Aorta (tissue), 5 donors: Measurements from ENCODE around the gene RIT1. TPM values are rescaled to one million over a fixed set of nuclear protein-coding genes. Genes with fewer than 3 reads are reported as not detected.

Experiments used
- ATAC-seq: fragments of 200-7000 bp; cut with Tn5 transposase; one replicate; pipeline ENCODE4 v1.9.1; 2022; ENCODE audit warnings: moderate library complexity; ENCODE audit not compliant: low FRiP score
- DNase-seq, 2 donors: peaks; one replicate each; pipeline ENCODE4 v3.0.0-alpha.2; 2020
- H3K27ac ChIP-seq, 2 donors: one replicate each; pipeline ENCODE4 v1.5.1; 2013; ENCODE audit warnings: low read length in 2 of 2, mild to moderate bottlenecking in 2 of 2, moderate library complexity in 2 of 2, control low read depth in 1 of 2, inconsistent platforms in 1 of 2, low read depth in 1 of 2
- H3K27me3 ChIP-seq, 2 donors: one replicate each; pipeline ENCODE4 v1.6.1; 2013; ENCODE audit warnings: control low read depth in 1 of 2, low read length in 1 of 2, mild to moderate bottlenecking in 1 of 2, moderate library complexity in 1 of 2; ENCODE audit not compliant: insufficient read depth in 2 of 2, control insufficient read depth in 1 of 2
- H3K36me3 ChIP-seq, 2 donors: one replicate each; pipeline ENCODE4 v1.6.1; 2013; ENCODE audit warnings: control low read depth in 1 of 2, low read length in 1 of 2, mild to moderate bottlenecking in 1 of 2; ENCODE audit not compliant: insufficient read depth in 2 of 2, control insufficient read depth in 1 of 2
- H3K4me1 ChIP-seq, 2 donors: one replicate each; pipeline ENCODE4 v1.6.1; 2013; ENCODE audit warnings: low read length in 2 of 2, control low read depth in 1 of 2, mild to moderate bottlenecking in 1 of 2, moderate library complexity in 1 of 2; ENCODE audit not compliant: insufficient read depth in 2 of 2, control insufficient read depth in 1 of 2
- H3K4me3 ChIP-seq, 2 donors: one replicate each; pipeline ENCODE4 v1.5.1; 2013; ENCODE audit warnings: low read length in 2 of 2, control low read depth in 1 of 2, mild to moderate bottlenecking in 1 of 2
- H3K9me3 ChIP-seq: one replicate; pipeline ENCODE4 v1.6.1; 2013; ENCODE audit warnings: mild to moderate bottlenecking, low read length; ENCODE audit not compliant: control insufficient read depth
- WGBS, 2 donors: extraction: QIAGEN DNeasy Blood & Tissue Kit; methylation state at CpG; one replicate each; pipeline ENCODE4 v1.1.7; 2013; 5-methylcytosine and 5-hydroxymethylcytosine counted together
- intact Hi-C, 2 donors: fragments of 100-400 bp; cut with DNase I; formaldehyde crosslinking; loops; one replicate each; pipeline versions ENCODE4 v1.14.2 to v1.15.0; 2022
- polyA plus RNA-seq, 2 donors: library from polyadenylated mRNA; stranded (reverse); fragments of 200-250 nt; gene quantifications; one replicate each; pipeline ENCODE4 v1.2.3, GENCODE V29; 2013
- total RNA-seq, 2 donors: library from RNA; stranded (reverse); fragmentation: NEBNext Ultra II Directional; extraction: Animal tissue kit (Norgen Biotek cat#: 25700); gene quantifications; one replicate each; pipeline ENCODE4 v1.2.1, GENCODE V29; 2021
- donor health status: healthy with polysubstance abuse.
- donor health status: Bipolar disorder and iron deficiency.
- donor health status: DM: no; HTN: no; CAD: no.
- donor health status: DM: no; HTN: no; CAD: no.
- donor health status: DM: yes; HTN: yes; CAD: no.

RIT1 gene
- total and polyA plus RNA-seq, 4 donors: 16.4 to 49.9 (median 34.3) TPM

DNA sequence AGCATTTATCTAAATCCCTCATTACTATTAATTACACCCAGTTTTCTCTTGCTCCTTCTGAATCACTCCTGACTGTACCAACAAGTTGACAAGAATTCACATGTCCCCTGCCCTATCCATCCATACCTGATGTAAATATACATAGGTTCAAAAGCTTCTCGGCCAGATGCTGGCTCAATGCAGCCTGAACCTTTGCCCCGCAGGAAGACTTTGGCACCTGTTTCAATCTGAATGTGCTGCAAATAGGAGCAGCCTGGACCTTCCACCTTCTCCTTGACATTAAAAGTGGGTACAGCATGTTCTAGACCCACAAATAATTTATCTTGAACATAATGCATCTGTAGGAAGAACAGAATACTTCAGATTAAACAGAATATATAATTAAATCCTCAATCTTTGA lies 14.4 kb upstream of the RIT1 start:
- H3K4me1 ChIP-seq: no peaks in the 10 kb centered on the region
- ATAC-seq: no peak
- no peak overlapping the region for H3K4me3 ChIP-seq
- WGBS, 2 donors: 91 to 95% methylated on average over 2 of the region's 2 CpGs
- intact Hi-C loops: loop anchor here in 1 of 2 donors (10.0 kb wide), 1 partner anchor 151 kb away; no protein-coding TSS in a partner anchor
- no peak for DNase-seq
- H3K27me3 ChIP-seq: no peaks in the 10 kb centered on the region
- no peak overlapping the region for H3K27ac ChIP-seq
- peaks cover 8 to 16% of the 10 kb centered on the region in 2 donors for H3K36me3 ChIP-seq
- no peaks in the 10 kb centered on the region for H3K9me3 ChIP-seq

DNA sequence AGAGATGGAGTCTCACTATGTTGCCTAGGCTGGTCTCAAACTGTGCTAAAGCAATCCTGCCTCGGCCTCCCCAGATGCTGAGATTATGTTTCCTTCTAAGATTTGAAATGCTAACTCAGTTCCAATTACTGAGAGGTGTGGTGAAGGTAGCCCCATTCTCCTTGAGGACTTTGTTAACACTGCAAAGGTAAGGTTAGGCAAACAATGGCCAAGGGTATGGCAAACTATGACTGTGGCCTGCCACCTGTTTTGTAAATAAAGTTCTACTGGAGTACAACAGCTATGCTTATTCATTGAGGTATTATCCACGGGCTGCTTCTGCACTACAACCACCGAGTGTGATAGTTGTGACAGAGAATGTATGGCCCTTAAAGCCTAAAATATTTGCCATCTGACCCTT lies 9.6 kb upstream of the RIT1 start:
- WGBS, 2 donors: 87 to 92% methylated on average over 3 of the region's 3 CpGs
- Histone ChIP-seq H3K9me3 (no peaks in the 10 kb centered on the region), H3K27ac (no peak overlapping the region), H3K4me1 (no peaks in the 10 kb centered on the region), H3K27me3 (no peaks in the 10 kb centered on the region), H3K4me3 (no peak overlapping the region), H3K36me3 (peaks cover 12 to 17% of the 10 kb centered on the region in 2 donors)
- no peak for DNase-seq
- intact Hi-C loops: loop anchor here in 1 of 2 donors (10.0 kb wide), 1 partner anchor 146 kb away; no protein-coding TSS in a partner anchor
- ATAC-seq: no peak

DNA sequence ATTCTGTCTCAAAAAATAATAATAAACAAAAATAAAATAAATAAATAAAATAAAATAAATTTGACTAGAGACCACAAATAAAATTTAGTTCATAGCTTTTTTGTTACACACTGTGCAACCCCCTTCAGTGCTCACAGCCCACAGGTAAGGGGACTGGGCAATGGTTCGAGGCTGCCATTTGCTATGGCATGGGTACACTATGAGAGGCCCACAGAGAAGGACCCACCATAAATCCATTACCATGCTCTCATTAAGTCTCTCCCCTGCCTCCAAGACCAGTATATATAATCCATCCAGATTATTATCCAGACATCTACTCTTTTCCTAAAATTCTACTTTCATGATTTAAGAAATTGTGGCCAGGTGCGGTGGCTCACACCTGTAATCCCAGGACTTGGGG lies 8.7 kb upstream of the RIT1 start:
- 95 to 96% methylated on average over 2 of the region's 2 CpGs for WGBS, 2 donors
- ATAC-seq: no peak
- peaks cover 11 to 17% of the 10 kb centered on the region in 2 donors for H3K36me3 ChIP-seq

DNA sequence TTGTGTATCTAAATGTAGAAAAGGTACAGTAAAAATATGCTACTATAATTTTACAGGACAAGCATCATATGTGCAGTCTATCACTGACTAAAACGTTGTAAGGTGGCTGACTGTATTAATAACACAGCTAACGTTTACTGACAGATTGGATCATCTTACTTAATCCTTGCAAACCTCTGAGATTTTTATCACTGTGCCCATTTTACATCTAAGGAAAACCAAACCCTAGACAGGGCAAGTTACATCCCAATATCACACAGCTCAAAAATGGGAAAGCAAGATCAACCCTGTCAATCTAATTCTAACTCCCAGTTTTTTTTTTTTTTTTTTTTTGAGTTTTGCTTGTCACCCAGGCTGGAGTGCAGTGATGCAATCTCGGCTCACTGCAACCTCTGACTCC lies 7.5 kb upstream of the RIT1 start:
- no peak overlapping the region for H3K4me3 ChIP-seq
- intact Hi-C loops: no loop called here
- no peaks in the 10 kb centered on the region for H3K9me3 ChIP-seq
- 59 to 60% methylated on average over 3 of the region's 3 CpGs for WGBS, 2 donors
- DNase-seq (no peak), ATAC-seq (no peak)
- no peaks in the 10 kb centered on the region for H3K27me3 ChIP-seq
- H3K27ac ChIP-seq: no peak overlapping the region
- no peaks in the 10 kb centered on the region for H3K4me1 ChIP-seq
- peaks cover 11 to 21% of the 10 kb centered on the region in 2 donors for H3K36me3 ChIP-seq

More for the DNA sequence above, 8.7 kb upstream of the RIT1 start:
- Histone ChIP-seq H3K27ac (no peak overlapping the region), H3K27me3 (no peaks in the 10 kb centered on the region), H3K4me1 (no peaks in the 10 kb centered on the region), H3K9me3 (no peaks in the 10 kb centered on the region), H3K4me3 (no peak overlapping the region)
- intact Hi-C loops: loop anchor here in 1 of 2 donors (10.0 kb wide), 1 partner anchor 145 kb away; no protein-coding TSS in a partner anchor
- DNase-seq: no peak

DNA sequence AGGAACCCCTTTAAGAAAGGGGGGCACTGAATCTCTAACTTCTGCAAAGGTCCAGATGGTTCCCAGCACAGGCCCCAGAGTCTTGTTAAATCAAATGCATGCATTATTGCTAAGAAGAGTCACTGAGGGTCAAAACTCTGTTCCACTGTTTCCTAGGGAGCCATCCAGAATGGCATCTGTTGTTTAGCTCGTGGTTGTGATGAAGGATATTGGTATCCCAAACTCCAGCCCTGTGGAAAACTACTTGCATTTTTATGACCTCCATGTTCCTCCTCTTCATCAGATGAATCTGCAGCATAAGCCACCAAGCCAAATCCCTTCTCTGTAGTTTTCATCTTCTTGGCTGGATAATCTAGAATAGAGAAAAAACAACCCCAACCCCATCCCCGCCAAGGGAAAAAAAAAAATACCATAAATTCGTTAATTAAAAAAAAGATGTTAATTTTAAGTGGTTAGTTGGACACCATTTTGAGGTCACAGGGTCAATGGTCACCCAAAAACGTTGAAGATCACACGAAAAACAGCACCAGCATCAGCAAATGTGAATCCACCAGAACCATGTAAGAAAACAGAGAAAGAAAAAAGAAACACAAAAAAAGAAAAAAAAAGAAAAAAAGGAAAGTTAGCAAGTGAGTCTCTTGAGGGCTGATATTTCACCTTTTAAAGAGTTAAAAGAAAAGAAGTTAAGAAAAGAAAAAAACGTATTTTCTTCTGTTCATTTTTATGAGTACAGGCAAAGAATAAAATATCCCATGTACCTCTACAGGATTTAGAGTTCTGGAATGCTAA lies 3.0 kb upstream of the RIT1 start:
- no peaks in the 10 kb centered on the region for H3K27me3 ChIP-seq
- ATAC-seq (no peak), DNase-seq (no peak)
- no peaks in the 10 kb centered on the region for H3K4me1 ChIP-seq
- H3K9me3 ChIP-seq: no peaks in the 10 kb centered on the region
- peaks cover 4 to 12% of the 10 kb centered on the region in 2 donors for H3K36me3 ChIP-seq
- no peak overlapping the region for H3K4me3 ChIP-seq
- H3K27ac ChIP-seq: no peak overlapping the region
- WGBS, 2 donors: 66 to 68% methylated on average over 6 of the region's 6 CpGs
- intact Hi-C loops: loop anchor here in 1 of 2 donors (5.0 kb wide), 1 partner anchor 52 kb away; no protein-coding TSS in a partner anchor

DNA sequence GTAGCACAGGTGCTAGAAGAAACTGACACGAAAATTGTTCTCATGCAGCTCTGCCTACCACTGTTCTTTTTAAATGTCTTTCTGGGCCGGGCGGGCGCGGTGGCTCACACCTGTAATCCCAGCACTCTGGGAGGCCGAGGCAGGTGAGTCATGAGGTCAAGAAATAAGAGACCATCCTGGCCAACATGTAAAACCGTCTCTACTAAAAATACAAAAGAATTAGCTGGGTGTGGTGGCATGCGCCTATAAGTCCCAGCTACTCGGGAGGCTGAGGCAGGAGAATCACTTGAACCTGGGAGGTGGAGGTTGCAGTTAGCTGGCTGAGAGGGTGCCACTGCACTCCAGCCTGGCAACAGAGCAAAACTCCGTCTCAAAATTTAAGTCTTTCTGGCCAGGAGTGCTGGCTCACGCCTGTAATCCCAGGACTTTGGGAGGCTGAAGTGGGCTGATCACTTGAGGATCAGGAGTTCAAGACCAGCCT lies 947 bp upstream of the RIT1 start:
- Histone ChIP-seq H3K9me3 (no peaks in the 10 kb centered on the region), H3K4me3 (no peak overlapping the region), H3K36me3 (peaks cover 3 to 10% of the 10 kb centered on the region in 2 donors), H3K27me3 (no peaks in the 10 kb centered on the region), H3K4me1 (no peaks in the 10 kb centered on the region), H3K27ac (peak overlapping the region in 1 of 2 donors; percentile 7)
- WGBS, 2 donors: 70 to 77% methylated on average over 11 of the region's 11 CpGs
- DNase-seq: no peak
- ATAC-seq: no peak
- intact Hi-C loops: loop anchor here in 1 of 2 donors (5.0 kb wide), 1 partner anchor 50 kb away; no protein-coding TSS in a partner anchor

DNA sequence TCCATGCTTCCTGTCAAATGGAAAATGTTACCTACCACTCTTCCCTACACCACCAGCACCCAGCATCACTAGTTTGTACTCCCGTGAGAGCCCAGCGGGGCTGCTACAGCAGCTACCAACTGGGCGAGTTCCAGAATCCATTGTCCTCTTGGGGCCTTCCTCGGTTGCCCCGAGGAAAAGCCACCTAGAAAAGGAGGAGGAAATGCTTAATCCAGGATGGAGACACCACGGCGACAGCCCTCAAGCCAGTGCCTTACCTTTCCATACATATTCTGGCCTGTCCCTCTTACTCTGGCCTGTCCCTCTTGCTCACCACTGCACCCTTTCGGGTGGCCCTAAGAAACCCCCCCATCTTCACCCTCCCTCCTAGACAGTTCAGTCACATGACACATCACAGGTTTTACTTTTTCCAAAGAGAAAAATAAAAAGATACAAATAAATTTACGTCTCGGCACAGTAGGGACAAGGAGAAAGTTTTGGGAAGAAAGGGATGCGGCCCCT lies 478 bp downstream of the RIT1 start:
- Histone ChIP-seq H3K4me1 (no peaks in the 10 kb centered on the region), H3K9me3 (no peaks in the 10 kb centered on the region), H3K36me3 (peaks cover 3 to 10% of the 10 kb centered on the region in 2 donors), H3K4me3 (peak overlapping the region; percentile 63 to 69), H3K27me3 (no peaks in the 10 kb centered on the region), H3K27ac (peak overlapping the region; percentile 17 to 69)
- WGBS, 2 donors: 0% methylated on average over 11 of the region's 11 CpGs
- ATAC-seq (peak; percentile 80), DNase-seq (no peak)
- intact Hi-C loops: loop anchor here in 1 of 2 donors (5.0 kb wide), 1 partner anchor 48 kb away; no protein-coding TSS in a partner anchor

DNA sequence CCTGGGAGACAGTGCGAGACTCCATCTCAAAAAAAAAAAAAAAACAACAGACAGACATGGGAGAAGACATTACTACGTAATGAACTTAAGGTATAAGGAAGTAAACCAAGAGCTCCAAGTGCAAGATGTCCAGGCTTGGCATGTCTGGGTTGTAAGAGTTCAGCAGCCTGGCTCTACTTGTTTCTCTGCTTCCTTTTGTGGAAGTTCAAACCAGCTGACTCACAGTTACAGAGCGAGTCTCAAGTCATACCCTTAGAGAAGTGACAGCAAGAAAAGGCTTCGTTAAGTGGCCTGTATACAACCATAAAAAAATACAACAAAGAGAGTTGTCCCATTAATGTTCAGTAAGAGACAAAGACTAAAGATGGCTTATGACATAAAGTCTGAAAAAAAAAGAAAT lies 1.3 kb downstream of the RIT1 start:
- intact Hi-C loops: loop anchor here in 1 of 2 donors (5.0 kb wide), 1 partner anchor 48 kb away; no protein-coding TSS in a partner anchor

More for the DNA sequence above, 1.3 kb downstream of the RIT1 start:
- Histone ChIP-seq H3K27me3 (no peaks in the 10 kb centered on the region), H3K9me3 (no peaks in the 10 kb centered on the region), H3K36me3 (peaks cover 5 to 10% of the 10 kb centered on the region in 2 donors), H3K4me3 (peak overlapping the region; percentile 63 to 69), H3K4me1 (no peaks in the 10 kb centered on the region), H3K27ac (peak overlapping the region in 1 of 2 donors; percentile 39)
- peak in 1 of 2 donors; percentile 54 for DNase-seq
- peak; percentile 59 for ATAC-seq
- WGBS, 2 donors: 29 to 32% methylated on average over 4 of the region's 4 CpGs
